HL-60 (cell line): ENCODE results near the gene NRXN3.

Source experiments
- DNase-seq, 2 experiments: peaks; one replicate each; pipeline ENCODE4 v3.0.0-alpha.2; 2010 to 2020; ENCODE audit warnings: low read depth in 1 of 2, low spot score in 1 of 2
- H3K27ac ChIP-seq: fragments of 250-450 bp; sonication (Bioruptor Pico); replicated peaks from 2 replicates; pipeline ENCODE4 v1.5.1; 2020; ENCODE audit warnings: mild to moderate bottlenecking, moderate library complexity
- H3K27me3 ChIP-seq: fragments of 250-450 bp; sonication (Bioruptor Pico); 2 replicates; pipeline ENCODE4 v1.5.1; 2021; ENCODE audit warnings: mild to moderate bottlenecking, moderate library complexity; ENCODE audit not compliant: insufficient read depth, poor library complexity, severe bottlenecking
- H3K4me3 ChIP-seq: replicated peaks from 2 replicates; pipeline ENCODE4 v1.5.1; 2011; ENCODE audit warnings: mild to moderate bottlenecking, control low read depth, low read length; ENCODE audit not compliant: insufficient read depth
- GABPA ChIP-seq: IDR thresholded peaks from 2 replicates; pipeline ENCODE4 v1.6.1; 2012; ENCODE audit warnings: low read depth
- POLR2AphosphoS5 ChIP-seq: IDR thresholded peaks from 2 replicates; pipeline ENCODE4 v1.6.1; 2012; ENCODE audit warnings: low read depth
- SPI1 ChIP-seq: IDR thresholded peaks from 2 replicates; pipeline ENCODE4 v1.6.1; 2012; ENCODE audit warnings: low read depth, mild to moderate bottlenecking, borderline replicate concordance
- TF ChIP-seq, protein P1 (sequence below): IDR thresholded peaks from 2 replicates; pipeline ENCODE4 v1.6.1; 2012; ENCODE audit warnings: low read depth; ENCODE audit not compliant: insufficient replicate concordance
- TF ChIP-seq, protein P2 (sequence below): IDR thresholded peaks from one replicate; pipeline ENCODE4 v1.5.1; 2011; ENCODE audit warnings: low read length, control low read depth, inconsistent platforms; ENCODE audit not compliant: insufficient read depth

NRXN3 gene

DNA sequence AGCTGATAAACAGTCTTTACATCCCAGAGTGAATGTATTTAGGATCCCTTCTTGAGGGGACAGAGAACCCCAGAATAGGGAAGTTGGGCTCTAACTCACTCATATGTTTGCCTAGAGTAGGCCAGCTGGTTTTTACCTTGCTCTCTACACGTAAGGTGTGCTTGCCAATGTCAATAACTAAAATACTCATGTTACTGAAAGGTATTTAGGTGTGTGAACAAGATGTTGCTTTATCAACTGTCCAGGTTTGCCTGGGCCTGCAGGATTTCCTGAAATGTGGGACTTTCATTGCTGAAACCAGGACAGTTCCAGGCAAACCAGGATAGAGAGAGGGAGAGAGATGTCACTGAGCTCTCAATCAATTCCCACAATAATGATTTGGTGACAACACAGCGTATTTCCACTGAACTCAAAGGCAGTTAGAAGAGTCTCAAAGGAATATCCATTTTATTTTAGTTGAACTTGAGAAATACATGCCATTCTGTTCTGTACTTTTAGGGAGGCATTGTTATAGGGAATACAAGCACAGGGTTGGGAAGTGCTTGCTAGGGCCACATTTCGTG is 171.7 kb downstream of the NRXN3 start:
- no peak for DNase-seq
- no peak overlapping the region for H3K27ac ChIP-seq
- no peak overlapping the region for H3K4me3 ChIP-seq
- no peaks in the 10 kb centered on the region for H3K27me3 ChIP-seq
- TF ChIP-seq, protein P1, sequence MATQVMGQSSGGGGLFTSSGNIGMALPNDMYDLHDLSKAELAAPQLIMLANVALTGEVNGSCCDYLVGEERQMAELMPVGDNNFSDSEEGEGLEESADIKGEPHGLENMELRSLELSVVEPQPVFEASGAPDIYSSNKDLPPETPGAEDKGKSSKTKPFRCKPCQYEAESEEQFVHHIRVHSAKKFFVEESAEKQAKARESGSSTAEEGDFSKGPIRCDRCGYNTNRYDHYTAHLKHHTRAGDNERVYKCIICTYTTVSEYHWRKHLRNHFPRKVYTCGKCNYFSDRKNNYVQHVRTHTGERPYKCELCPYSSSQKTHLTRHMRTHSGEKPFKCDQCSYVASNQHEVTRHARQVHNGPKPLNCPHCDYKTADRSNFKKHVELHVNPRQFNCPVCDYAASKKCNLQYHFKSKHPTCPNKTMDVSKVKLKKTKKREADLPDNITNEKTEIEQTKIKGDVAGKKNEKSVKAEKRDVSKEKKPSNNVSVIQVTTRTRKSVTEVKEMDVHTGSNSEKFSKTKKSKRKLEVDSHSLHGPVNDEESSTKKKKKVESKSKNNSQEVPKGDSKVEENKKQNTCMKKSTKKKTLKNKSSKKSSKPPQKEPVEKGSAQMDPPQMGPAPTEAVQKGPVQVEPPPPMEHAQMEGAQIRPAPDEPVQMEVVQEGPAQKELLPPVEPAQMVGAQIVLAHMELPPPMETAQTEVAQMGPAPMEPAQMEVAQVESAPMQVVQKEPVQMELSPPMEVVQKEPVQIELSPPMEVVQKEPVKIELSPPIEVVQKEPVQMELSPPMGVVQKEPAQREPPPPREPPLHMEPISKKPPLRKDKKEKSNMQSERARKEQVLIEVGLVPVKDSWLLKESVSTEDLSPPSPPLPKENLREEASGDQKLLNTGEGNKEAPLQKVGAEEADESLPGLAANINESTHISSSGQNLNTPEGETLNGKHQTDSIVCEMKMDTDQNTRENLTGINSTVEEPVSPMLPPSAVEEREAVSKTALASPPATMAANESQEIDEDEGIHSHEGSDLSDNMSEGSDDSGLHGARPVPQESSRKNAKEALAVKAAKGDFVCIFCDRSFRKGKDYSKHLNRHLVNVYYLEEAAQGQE, result no peak
- TF ChIP-seq SPI1, result no peak
- TF ChIP-seq, protein P2, sequence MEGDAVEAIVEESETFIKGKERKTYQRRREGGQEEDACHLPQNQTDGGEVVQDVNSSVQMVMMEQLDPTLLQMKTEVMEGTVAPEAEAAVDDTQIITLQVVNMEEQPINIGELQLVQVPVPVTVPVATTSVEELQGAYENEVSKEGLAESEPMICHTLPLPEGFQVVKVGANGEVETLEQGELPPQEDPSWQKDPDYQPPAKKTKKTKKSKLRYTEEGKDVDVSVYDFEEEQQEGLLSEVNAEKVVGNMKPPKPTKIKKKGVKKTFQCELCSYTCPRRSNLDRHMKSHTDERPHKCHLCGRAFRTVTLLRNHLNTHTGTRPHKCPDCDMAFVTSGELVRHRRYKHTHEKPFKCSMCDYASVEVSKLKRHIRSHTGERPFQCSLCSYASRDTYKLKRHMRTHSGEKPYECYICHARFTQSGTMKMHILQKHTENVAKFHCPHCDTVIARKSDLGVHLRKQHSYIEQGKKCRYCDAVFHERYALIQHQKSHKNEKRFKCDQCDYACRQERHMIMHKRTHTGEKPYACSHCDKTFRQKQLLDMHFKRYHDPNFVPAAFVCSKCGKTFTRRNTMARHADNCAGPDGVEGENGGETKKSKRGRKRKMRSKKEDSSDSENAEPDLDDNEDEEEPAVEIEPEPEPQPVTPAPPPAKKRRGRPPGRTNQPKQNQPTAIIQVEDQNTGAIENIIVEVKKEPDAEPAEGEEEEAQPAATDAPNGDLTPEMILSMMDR, result no peak
- no peak for TF ChIP-seq GABPA
- no peak for TF ChIP-seq POLR2AphosphoS5

DNA sequence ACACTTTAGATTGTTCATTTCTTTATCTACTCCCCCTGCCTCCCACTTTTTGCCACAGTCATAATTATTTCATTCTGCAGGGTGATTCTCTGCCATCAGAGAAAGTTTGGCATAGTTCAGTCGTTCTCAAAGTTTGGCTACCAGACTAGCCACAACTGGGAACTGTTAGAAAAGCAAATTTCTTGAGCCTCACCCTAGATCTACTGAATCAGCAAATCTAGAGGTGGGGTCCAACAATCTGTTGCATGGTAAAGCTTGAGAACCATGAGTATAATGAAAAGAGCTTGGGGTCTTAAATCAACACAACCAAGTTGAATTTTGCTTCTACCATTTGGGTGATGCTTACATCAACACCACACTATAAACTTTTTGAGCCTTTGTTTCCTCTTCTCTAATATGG is 172.7 kb downstream of the NRXN3 start:
- Histone ChIP-seq H3K27ac (no peak overlapping the region), H3K27me3 (no peaks in the 10 kb centered on the region), H3K4me3 (no peak overlapping the region)
- DNase-seq, result no peak
- TF ChIP-seq, protein P2, result no peak
- TF ChIP-seq, protein P1, result no peak
- TF ChIP-seq SPI1 (no peak), POLR2AphosphoS5 (no peak), GABPA (no peak)

DNA sequence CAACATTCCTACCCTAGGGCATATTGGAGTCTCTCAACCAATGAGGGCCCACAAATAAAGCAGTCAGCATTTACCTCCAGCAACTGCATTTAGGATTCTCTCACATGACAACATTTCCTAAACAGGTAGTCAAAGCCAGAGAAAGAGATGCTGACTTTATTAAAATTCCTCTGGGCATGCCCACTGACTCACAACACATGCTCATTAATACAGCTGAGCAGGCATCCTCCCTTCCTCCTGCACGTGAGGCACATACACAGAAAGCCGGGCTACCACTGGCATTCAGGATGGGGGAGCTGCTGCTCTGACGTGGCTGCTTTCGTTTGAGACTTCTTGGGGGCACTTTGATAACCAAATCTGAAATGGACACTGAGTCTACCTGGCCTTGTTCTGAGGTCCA is 174.1 kb downstream of the NRXN3 start:
- no peaks in the 10 kb centered on the region for H3K27me3 ChIP-seq
- DNase-seq, result no peak
- no peak overlapping the region for H3K27ac ChIP-seq
- no peak overlapping the region for H3K4me3 ChIP-seq
- TF ChIP-seq, protein P1, result no peak
- TF ChIP-seq SPI1 (no peak), POLR2AphosphoS5 (no peak), GABPA (no peak)
- TF ChIP-seq, protein P2, result no peak
